ENCODE results near the gene PDPK1.
"Not testable (repeated sequence)": the region's sequence is repeated elsewhere in the genome, so short reads cannot be mapped to it uniquely, and the experiment has no call there.

PDPK1 gene

GRCh38 chr16:2595393-2596205 is 57.8 kb downstream of the PDPK1 start:
- no peak for DNase-seq

- no peak for DNase-seq
These were observed 59.1 kb downstream of the PDPK1 start for GRCh38 chr16:2596747-2597559.

GRCh38 chr16:2597560-2597902 is 59.7 kb downstream of the PDPK1 start:
- no peak for DNase-seq

- DNase-seq = no peak
These were observed 60.4 kb downstream of the PDPK1 start for GRCh38 chr16:2598133-2598641.

GRCh38 chr16:2598723-2599122 is 60.9 kb downstream of the PDPK1 start:
- DNase-seq = no peak

- DNase-seq = not testable (repeated sequence)
These were observed 61.3 kb downstream of the PDPK1 start for GRCh38 chr16:2599165-2599564.

- not testable (repeated sequence) for DNase-seq
These were observed 62.0 kb downstream of the PDPK1 start for GRCh38 chr16:2599785-2600184.

- not testable (repeated sequence) for DNase-seq
These were observed 63.6 kb downstream of the PDPK1 start for GRCh38 chr16:2601301-2602025.

GRCh38 chr16:2602175-2602574 is 64.4 kb downstream of the PDPK1 start:
- not testable (repeated sequence) for DNase-seq

- peak; percentile 95 for DNase-seq
These were observed 65.6 kb downstream of the PDPK1 start for GRCh38 chr16:2603165-2604015.

GRCh38 chr16:2604016-2604369 is 66.2 kb downstream of the PDPK1 start:
- not testable (repeated sequence) for DNase-seq

GRCh38 chr16:2606820-2607219 is 69.0 kb downstream of the PDPK1 start:
- DNase-seq = not testable (repeated sequence)

GRCh38 chr16:2609345-2609744 is 71.5 kb downstream of the PDPK1 start:
- not testable (repeated sequence) for DNase-seq

GRCh38 chr16:2609827-2610470 is 72.1 kb downstream of the PDPK1 start:
- DNase-seq = no peak

GRCh38 chr16:2610781-2611498 is 73.1 kb downstream of the PDPK1 start:
- no peak for DNase-seq

GRCh38 chr16:2611499-2611862 is 73.7 kb downstream of the PDPK1 start:
- no peak for DNase-seq

- DNase-seq = not testable (repeated sequence)
These were observed 74.1 kb downstream of the PDPK1 start for GRCh38 chr16:2611877-2612276.

- not testable (repeated sequence) for DNase-seq
These were observed 75.4 kb downstream of the PDPK1 start for GRCh38 chr16:2613251-2613650.

- DNase-seq = no peak
These were observed 77.0 kb downstream of the PDPK1 start for GRCh38 chr16:2614761-2615191.

- DNase-seq = not testable (repeated sequence)
These were observed 81.1 kb downstream of the PDPK1 start for GRCh38 chr16:2618964-2619363.

- DNase-seq = not testable (repeated sequence)
These were observed 81.8 kb downstream of the PDPK1 start for GRCh38 chr16:2619628-2620027.

All from activated CD4-positive, alpha-beta T cell treated with anti-CD3 and anti-CD28 coated beads, Interleukin-10, Interleukin-2, amounts not matched to agents 100 ng/mL and 50 ng/mL, durations not matched to agents 16 hours and 8 hours (primary cell).